HepG2 (cell line): ENCODE data around the gene CEP128.

Experiments
- BHLHE40 ChIP-seq: IDR thresholded peaks from 2 replicates; pipeline ENCODE4 v1.6.1; 2011; ENCODE audit warnings: low read length, improper control_type of control experiment
- CTCF ChIP-seq: sonication (generic); formaldehyde crosslinking; IDR thresholded peaks from 2 replicates; pipeline ENCODE4 v1.5.0; 2020; ENCODE audit warnings: mild to moderate bottlenecking, missing genetic modification reagents, moderate library complexity
- FOXC1 ChIP-seq: sonication (generic); formaldehyde crosslinking; IDR thresholded peaks from 2 replicates; pipeline ENCODE4 v1.8.0; 2022; ENCODE audit warnings: mild to moderate bottlenecking, missing genetic modification reagents, borderline replicate concordance
- POLR2A ChIP-seq, 2 experiments: IDR thresholded peaks; 2 replicates each; pipeline ENCODE4 v1.6.1; 2011; ENCODE audit warnings: low read depth in 2 of 2, low read length in 2 of 2, mild to moderate bottlenecking in 1 of 2, moderate library complexity in 1 of 2; ENCODE audit not compliant: insufficient read depth in 1 of 2
- TCF7L2 ChIP-seq: IDR thresholded peaks from 2 replicates; pipeline ENCODE4 v1.6.1; 2011; ENCODE audit warnings: mild to moderate bottlenecking, low read depth, low read length, moderate library complexity
- TEF ChIP-seq: sonication (generic); formaldehyde crosslinking; IDR thresholded peaks from 2 replicates; pipeline ENCODE4 v1.5.0; 2020; ENCODE audit warnings: missing genetic modification reagents
- ZBTB4 ChIP-seq: sonication (generic); formaldehyde crosslinking; IDR thresholded peaks from 2 replicates; pipeline ENCODE4 v1.4.0; 2020; ENCODE audit warnings: missing genetic modification reagents, mild to moderate bottlenecking, borderline replicate concordance
- ZHX1 ChIP-seq: sonication (generic); formaldehyde crosslinking; IDR thresholded peaks from 2 replicates; pipeline ENCODE4 v1.8.1; 2022; ENCODE audit warnings: low read depth, mild to moderate bottlenecking, missing genetic modification reagents
- ZNF121 ChIP-seq: sonication (generic); formaldehyde crosslinking; IDR thresholded peaks from 2 replicates; pipeline ENCODE4 v1.5.0; 2020; ENCODE audit warnings: mild to moderate bottlenecking, missing genetic modification reagents
- ZNF207 ChIP-seq: fragments of 450-650 bp; IDR thresholded peaks from 2 replicates; pipeline ENCODE4 v1.6.1; 2016; ENCODE audit warnings: antibody characterized with exemption, borderline replicate concordance
- ZNF724P ChIP-seq: sonication (generic); formaldehyde crosslinking; IDR thresholded peaks from 2 replicates; pipeline ENCODE4 v1.8.0; 2022; ENCODE audit warnings: missing genetic modification reagents, borderline replicate concordance
- ZNF883 ChIP-seq: sonication (generic); formaldehyde crosslinking; IDR thresholded peaks from 2 replicates; pipeline ENCODE4 v1.5.1; 2020; ENCODE audit warnings: mild to moderate bottlenecking, missing genetic modification reagents; ENCODE audit errors: not compliant biosample characterization

- no peak for TF ChIP-seq BHLHE40
- TF ChIP-seq ZHX1 (CRISPR knock-in tag), result no peak
- no peak for TF ChIP-seq POLR2A (IDR thresholded peaks at IDR 0.05; ENCODE audit: insufficient read depth in 1 of 2, low read depth in 2 of 2, low read length in 2 of 2)
- TF ChIP-seq ZBTB4, result no peak
- TF ChIP-seq FOXC1 (CRISPR knock-in tag), result no peak
- TF ChIP-seq ZNF724P (CRISPR knock-in tag), result no peak
- no peak for TF ChIP-seq ZNF121
- TF ChIP-seq TEF (CRISPR knock-in tag), result no peak
- no peak for TF ChIP-seq CTCF (CRISPR knock-in tag)
- no peak for TF ChIP-seq ZNF883 (CRISPR knock-in tag)
- TF ChIP-seq TCF7L2, result no peak
- no peak for TF ChIP-seq ZNF207
These were observed 248.6 kb downstream of the CEP128 start for GRCh38 chr14:80692903-80693302.
